Renal pelvis (tissue), 4 donors: ENCODE data around the gene MAP2. TPM values are rescaled to one million over a fixed set of nuclear protein-coding genes. Genes with fewer than 3 reads are reported as not detected.
A peak's percentile ranks its signal among the peaks of the same experiment; 100 is the strongest.

Source experiments
- DNase-seq: peaks from one replicate; pipeline ENCODE4 v3.0.0-alpha.2; 2013
- polyA plus RNA-seq, 3 donors: library from polyadenylated mRNA; unstranded; fragments of 120-200 nt; gene quantifications; one replicate each; pipeline ENCODE4 v1.2.1, GENCODE V29; 2013; ENCODE audit not compliant: insufficient read length in 3 of 3

MAP2 gene
- polyA plus RNA-seq, 3 donors: 27.9 to 31.7 (median 28.4) TPM

GRCh38 chr2:209719034-209719433 lies 295.2 kb downstream of the MAP2 start:
- DNase-seq: no peak

GRCh38 chr2:209721497-209721896 lies 297.6 kb downstream of the MAP2 start:
- no peak for DNase-seq

GRCh38 chr2:209726311-209726710 lies 302.5 kb downstream of the MAP2 start:
- DNase-seq: no peak

- DNase-seq: no peak
Measured at GRCh38 chr2:209727077-209727476, 303.2 kb downstream of the MAP2 start.

DNA sequence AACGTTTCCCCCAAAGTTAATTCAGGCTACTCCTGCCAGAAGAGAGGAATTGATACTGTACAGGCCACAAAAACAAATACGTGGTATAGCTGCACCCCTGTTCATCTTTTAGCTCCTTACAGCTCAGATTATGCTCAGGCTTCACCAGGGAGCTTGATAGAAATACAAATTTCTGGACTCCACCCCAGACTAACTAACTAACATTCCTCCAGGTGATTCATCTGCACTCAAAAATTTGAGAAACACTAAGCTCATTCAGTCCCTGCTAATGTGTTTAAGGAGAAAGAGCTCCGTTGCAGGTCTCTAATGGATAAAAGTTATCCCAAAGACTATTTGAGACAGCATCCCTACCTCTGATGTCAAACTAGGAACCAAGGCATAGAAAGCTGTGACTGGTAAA lies 311.0 kb downstream of the MAP2 start:
- no peak for DNase-seq

GRCh38 chr2:209741953-209742352 lies 318.1 kb downstream of the MAP2 start:
- no peak for DNase-seq

DNA sequence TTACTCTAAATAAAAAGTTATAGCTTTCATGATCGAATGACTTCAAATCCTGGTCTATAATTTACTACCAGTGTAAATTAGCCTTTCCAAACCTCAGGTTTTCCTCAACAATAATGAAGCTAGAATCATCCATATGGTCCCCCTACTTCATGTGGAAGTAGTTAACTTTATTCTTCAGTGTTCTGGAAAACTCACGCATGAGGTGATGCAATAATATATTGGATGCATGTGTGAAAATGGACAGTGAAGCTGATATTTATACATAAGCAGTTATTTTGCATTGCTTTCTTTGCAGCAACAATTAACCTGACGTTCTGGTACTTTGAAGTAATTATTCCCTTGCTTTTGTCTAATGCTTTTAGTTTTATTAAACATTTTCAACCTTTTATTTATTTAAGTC lies 329.2 kb downstream of the MAP2 start:
- DNase-seq: no peak

DNA sequence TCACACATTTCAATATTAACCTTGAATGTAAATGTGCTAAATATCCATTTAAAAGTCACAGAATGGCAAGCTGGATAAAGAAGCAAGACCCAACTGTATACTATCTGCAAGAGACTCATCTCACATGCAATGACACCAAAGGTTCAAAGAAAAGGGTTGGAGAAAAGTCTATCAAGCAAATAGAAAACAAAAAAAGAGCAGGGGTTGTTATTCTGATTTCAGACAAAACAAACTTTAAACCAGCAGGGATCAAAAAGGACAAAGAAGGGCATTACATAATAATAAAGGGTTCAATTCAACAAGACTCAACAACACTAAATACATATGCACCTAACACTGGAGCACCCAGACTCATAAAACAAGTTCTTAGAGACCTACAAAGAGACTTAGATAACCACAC lies 333.3 kb downstream of the MAP2 start:
- DNase-seq: no peak

- no peak for DNase-seq
Measured at GRCh38 chr2:209761566-209761965, 337.7 kb downstream of the MAP2 start.

- DNase-seq: no peak
Measured at GRCh38 chr2:209762563-209762962, 338.7 kb downstream of the MAP2 start.

GRCh38 chr2:209763106-209763505 lies 339.3 kb downstream of the MAP2 start:
- DNase-seq: no peak

GRCh38 chr2:209766613-209767012 lies 342.8 kb downstream of the MAP2 start:
- no peak for DNase-seq

- DNase-seq: no peak
Measured at GRCh38 chr2:209767316-209767715, 343.5 kb downstream of the MAP2 start.

DNA sequence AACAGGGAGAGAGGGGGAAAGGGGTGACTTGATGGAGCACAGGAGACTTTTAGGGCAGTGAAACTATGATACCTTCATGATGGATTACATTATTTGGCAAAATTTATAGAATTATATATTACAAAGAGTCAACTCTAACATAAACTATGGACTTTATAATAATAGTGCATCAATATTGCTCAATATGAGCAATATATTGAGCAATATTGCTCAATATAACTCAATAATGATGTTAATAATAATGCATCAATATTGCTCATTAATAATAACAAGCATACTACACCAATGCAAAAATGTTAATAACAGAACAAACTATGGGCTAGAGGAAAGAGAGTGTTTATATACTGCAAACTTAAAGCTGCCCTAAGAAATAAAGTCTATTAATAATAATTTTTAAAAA lies 344.7 kb downstream of the MAP2 start:
- DNase-seq: no peak

DNA sequence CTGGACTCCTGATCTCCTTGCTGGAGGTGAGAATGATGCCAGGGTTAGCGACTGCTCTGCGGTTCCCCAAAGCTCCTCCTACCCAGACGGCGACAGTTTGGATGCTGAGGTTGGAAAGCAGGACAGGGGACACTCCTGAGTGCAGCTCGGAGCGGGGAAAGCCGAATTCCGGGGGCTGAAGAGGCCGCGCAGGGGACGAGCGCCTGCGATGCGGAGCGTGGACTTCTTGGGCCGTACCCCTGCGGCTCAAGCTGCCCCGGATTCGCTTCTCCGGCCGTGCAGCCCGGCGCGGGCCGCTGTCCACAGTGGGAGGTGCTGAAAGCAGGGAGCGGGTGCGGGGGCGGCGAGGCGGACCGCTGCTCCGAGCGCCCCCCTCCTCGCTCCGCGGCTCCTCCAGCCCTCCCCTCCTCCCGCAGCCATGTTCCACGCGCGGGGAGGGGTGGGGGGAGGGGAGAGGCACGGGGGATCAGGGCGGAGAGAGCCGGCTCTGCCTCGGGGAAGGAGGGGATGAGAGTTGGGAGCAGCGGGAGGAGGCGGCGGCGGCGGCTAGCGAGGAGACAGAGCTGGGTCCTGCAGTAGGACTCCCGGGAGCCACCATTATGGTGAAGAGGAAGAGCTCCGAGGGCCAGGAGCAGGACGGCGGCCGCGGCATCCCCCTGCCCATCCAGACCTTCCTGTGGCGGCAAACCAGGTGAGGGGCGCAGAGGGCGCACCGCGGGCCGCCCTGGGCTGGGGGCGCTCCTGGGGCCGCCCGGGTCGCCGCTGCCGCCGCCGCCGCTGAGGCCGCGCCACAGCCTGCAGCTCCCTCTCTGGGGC lies 347.8 kb downstream of the MAP2 start, which contains the start of gene UNC80:
UNC80 (plus strand) TSS at position 359 of the 816 bp plus-strand sequence; CDS start at position 600, 241 bp downstream.
- peak; percentile 85 for DNase-seq

- DNase-seq: no peak
Measured at GRCh38 chr2:209772290-209772685, 348.4 kb downstream of the MAP2 start.

DNA sequence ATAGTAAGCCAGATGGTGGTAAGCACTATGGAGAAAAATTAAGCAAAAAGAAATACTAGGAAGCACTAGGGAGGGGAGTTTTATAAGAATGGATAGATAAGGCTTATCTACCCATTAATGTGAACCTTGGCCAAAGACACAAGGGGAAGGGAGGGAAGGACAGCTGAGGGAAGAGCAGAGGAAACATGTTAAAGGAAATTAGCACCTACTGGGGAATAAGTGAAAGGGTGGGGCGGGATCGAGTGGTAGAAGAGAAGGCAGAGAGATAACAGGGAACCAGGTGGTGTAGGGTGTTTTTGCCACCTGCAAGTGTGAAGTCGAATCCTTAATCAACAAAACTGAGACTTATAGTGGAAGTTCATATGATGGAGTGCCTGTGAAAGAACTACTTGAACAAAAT lies 349.5 kb downstream of the MAP2 start:
- DNase-seq: no peak
